KG1 (cell line): Measurements from ENCODE around the gene P2RX7.
A peak's percentile ranks its signal among the peaks of the same experiment; 100 is the strongest.
"Not testable (repeated sequence)": the region's sequence is repeated elsewhere in the genome, so short reads cannot be mapped to it uniquely, and the experiment has no call there.

Experiments
- DNase-seq: peaks from one replicate; lab custom pipeline; 2025; lab: John Stamatoyannopoulos, UW

Gene P2RX7

GRCh38 chr12:121170611-121171260 lies 38.1 kb downstream of the P2RX7 start:
- no peak for DNase-seq

GRCh38 chr12:121172145-121172544 lies 39.5 kb downstream of the P2RX7 start:
- no peak for DNase-seq

- DNase-seq, result no peak
These were observed 42.9 kb downstream of the P2RX7 start for GRCh38 chr12:121175383-121176119.

GRCh38 chr12:121176826-121177529 lies 44.3 kb downstream of the P2RX7 start:
- DNase-seq, result no peak

- DNase-seq, result no peak
These were observed 48.5 kb downstream of the P2RX7 start for GRCh38 chr12:121181181-121181580.

GRCh38 chr12:121182222-121182893 lies 49.7 kb downstream of the P2RX7 start:
- DNase-seq, result no peak

- no peak for DNase-seq
These were observed 51.7 kb downstream of the P2RX7 start for GRCh38 chr12:121184425-121184824.

- no peak for DNase-seq
These were observed 52.6 kb downstream of the P2RX7 start for GRCh38 chr12:121184984-121185889.

- DNase-seq, result no peak
These were observed 54.1 kb downstream of the P2RX7 start for GRCh38 chr12:121186826-121187225.

GRCh38 chr12:121187501-121187900 lies 54.8 kb downstream of the P2RX7 start:
- no peak for DNase-seq

GRCh38 chr12:121188227-121188626 lies 55.6 kb downstream of the P2RX7 start:
- DNase-seq, result no peak

- no peak for DNase-seq
These were observed 56.5 kb downstream of the P2RX7 start for GRCh38 chr12:121189131-121189530.

GRCh38 chr12:121189619-121190155 lies 57.0 kb downstream of the P2RX7 start:
- DNase-seq, result no peak

- DNase-seq, result no peak
These were observed 57.9 kb downstream of the P2RX7 start for GRCh38 chr12:121190523-121191031.

- no peak for DNase-seq
These were observed 58.5 kb downstream of the P2RX7 start for GRCh38 chr12:121191151-121191550.

- peak; percentile 59 for DNase-seq
These were observed 64.2 kb downstream of the P2RX7 start for GRCh38 chr12:121196902-121197301.

GRCh38 chr12:121198949-121199348 lies 66.3 kb downstream of the P2RX7 start:
- DNase-seq, result no peak

- DNase-seq, result not testable (repeated sequence)
These were observed 68.5 kb downstream of the P2RX7 start for GRCh38 chr12:121201140-121201539.

GRCh38 chr12:121202407-121203355 lies 70.0 kb downstream of the P2RX7 start:
- DNase-seq, result no peak

GRCh38 chr12:121203482-121203881 lies 70.8 kb downstream of the P2RX7 start:
- DNase-seq, result no peak
